Rectal smooth muscle tissue (tissue), 1 donor: ENCODE results near the gene ZFYVE16.

Source experiments
- H3K27ac ChIP-seq: one replicate; pipeline ENCODE4 v1.7.0; 2013; ENCODE audit warnings: low read depth, low read length, inconsistent platforms
- H3K27me3 ChIP-seq: one replicate; pipeline ENCODE4 v1.7.0; 2013; ENCODE audit warnings: low read length; ENCODE audit not compliant: control insufficient read depth, insufficient read depth
- H3K36me3 ChIP-seq: one replicate; pipeline ENCODE4 v1.7.0; 2013; ENCODE audit warnings: low read length; ENCODE audit not compliant: control insufficient read depth, insufficient read depth
- H3K4me1 ChIP-seq: one replicate; pipeline ENCODE4 v1.7.0; 2013; ENCODE audit warnings: low read length; ENCODE audit not compliant: control insufficient read depth, insufficient read depth
- H3K4me3 ChIP-seq: one replicate; pipeline ENCODE4 v1.7.0; 2013; ENCODE audit warnings: low read length
- H3K9ac ChIP-seq: one replicate; pipeline ENCODE4 v1.7.0; 2013; ENCODE audit warnings: low read length

Gene ZFYVE16

GRCh38 chr5:80407735-80408483, at the start of gene ZFYVE16:
Gene ZFYVE16, plus strand, starts transcription at chr5:80408064. Its CDS starts 26,084 bp downstream, at chr5:80434148.
- H3K9ac ChIP-seq: peak within 1 kb of the TSS; percentile 88
- peak within 1 kb of the TSS; percentile 96 for H3K4me3 ChIP-seq
- H3K36me3 ChIP-seq: no peaks in the 10 kb centered on the region
- peak within 1 kb of the TSS; percentile 99 for H3K27ac ChIP-seq
- no peaks in the 10 kb centered on the region for H3K27me3 ChIP-seq
- H3K4me1 ChIP-seq: peaks cover 6% of the 10 kb centered on the region

DNA sequence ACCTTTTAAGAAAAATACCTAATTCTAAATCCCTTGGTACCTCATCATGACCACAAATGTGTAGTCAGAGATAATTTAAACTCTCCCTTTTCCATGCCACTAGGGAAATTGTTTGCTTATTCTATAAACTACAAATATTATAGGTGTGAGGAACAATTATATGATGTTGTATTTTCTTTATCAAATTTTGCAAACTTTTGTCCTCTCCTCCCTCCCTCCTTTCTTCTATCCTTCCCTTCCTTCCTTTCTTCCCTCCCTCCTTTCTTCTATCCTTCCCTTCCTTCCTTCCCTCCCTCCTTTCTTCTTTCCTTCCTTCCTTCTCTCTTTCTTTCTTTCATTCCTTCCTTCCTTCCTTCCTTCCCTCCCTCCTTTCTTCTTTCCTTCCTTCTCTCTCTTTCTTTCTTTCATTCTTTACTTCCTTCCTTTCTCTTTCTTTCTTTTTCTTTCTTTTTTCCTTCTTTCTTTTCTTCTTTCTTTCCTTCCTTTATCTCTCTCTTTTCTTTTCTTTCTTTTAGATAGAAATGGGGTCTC, 46.9 kb upstream of the ZFYVE16 start:
- Histone ChIP-seq H3K4me1 (no peaks in the 10 kb centered on the region), H3K9ac (no peak overlapping the region), H3K36me3 (no peaks in the 10 kb centered on the region), H3K27me3 (no peaks in the 10 kb centered on the region), H3K4me3 (no peak overlapping the region), H3K27ac (no peak overlapping the region)

- Histone ChIP-seq H3K4me1 (no peaks in the 10 kb centered on the region), H3K4me3 (no peak overlapping the region), H3K36me3 (no peaks in the 10 kb centered on the region), H3K27ac (no peak overlapping the region), H3K27me3 (no peaks in the 10 kb centered on the region), H3K9ac (no peak overlapping the region)
Measured at GRCh38 chr5:80364892-80365291, 43.0 kb upstream of the ZFYVE16 start.

DNA sequence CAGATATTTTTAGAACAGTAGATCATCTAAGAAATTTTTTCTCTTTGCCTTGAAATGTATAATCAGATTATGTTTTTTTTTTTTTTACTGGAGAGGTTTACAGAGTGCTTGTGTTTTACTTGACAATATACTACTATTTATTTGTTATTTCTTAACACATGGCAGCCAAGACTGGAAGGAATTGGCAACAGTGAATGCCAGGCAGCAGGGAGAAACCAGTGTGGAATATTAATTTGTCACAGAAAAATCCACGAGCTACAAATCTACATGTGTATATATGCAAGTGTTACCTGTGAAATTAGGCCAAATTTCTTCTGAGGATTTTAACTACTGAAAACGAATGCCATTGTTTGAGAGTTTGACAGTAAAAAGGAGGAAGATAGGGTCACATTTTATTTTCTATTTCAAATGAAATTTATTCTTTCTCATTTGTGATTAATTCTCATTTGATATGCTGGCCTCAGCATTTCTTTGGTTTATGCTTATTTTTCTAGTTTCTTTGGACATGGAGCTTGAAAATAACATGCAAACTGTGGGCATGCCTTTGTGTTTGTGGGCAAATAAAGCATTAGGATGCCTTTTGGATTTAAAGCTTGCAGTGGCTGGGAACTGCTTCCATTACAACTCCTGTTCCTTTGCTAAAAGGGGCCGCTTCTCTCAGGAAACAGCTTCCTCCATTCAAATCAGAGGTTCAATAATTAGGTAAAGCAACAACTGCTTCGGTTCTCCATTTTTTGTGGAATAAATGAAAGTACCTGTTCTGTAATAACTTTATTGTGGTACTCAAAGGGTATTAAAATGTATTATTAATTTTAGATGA, 39.0 kb upstream of the ZFYVE16 start:
- Histone ChIP-seq H3K36me3 (no peaks in the 10 kb centered on the region), H3K27me3 (no peaks in the 10 kb centered on the region), H3K4me3 (no peak overlapping the region), H3K4me1 (no peaks in the 10 kb centered on the region), H3K9ac (no peak overlapping the region), H3K27ac (no peak overlapping the region)

DNA sequence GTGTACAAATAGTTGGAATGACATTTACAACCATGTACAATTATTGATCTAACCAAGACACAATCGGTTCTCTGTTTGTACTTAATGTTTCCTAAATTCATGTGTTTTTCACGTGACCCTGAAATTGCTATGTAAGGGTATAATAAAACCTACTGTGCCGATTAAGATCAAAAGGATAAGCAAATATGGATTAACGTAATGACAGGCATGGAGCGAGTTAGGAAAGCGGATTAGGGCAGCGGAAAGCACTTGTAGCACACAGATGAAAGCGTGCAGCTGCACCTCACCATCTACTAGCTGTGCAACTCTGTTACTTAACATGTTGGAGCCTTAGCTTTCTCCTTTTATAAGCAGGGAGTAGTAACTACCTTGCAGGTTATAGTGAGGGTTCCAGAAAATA, 38.3 kb upstream of the ZFYVE16 start:
- Histone ChIP-seq H3K27ac (no peak overlapping the region), H3K4me1 (no peaks in the 10 kb centered on the region), H3K36me3 (no peaks in the 10 kb centered on the region), H3K27me3 (no peaks in the 10 kb centered on the region), H3K4me3 (no peak overlapping the region), H3K9ac (no peak overlapping the region)

DNA sequence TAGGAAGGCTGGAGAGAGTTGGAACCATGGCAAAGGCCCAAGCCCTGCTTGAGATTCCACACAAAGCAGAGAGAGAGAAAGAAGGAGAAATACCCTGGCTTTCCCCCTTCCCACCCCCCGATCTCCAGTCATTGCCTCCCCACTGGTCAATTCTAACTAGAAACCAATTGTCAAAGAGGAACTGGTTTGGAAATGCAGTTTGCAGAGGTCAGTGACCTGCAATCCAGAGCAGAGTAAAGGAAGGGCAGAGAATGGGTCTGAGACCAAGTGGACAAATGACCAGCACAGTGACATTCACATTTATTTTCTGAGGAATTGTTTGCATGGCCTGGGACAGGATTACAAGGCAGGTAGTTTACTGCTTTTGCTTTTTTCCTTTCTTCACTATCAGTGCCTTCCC, 37.5 kb upstream of the ZFYVE16 start:
- H3K4me3 ChIP-seq: no peak overlapping the region
- H3K9ac ChIP-seq: no peak overlapping the region
- no peaks in the 10 kb centered on the region for H3K27me3 ChIP-seq
- H3K4me1 ChIP-seq: no peaks in the 10 kb centered on the region
- H3K36me3 ChIP-seq: no peaks in the 10 kb centered on the region
- H3K27ac ChIP-seq: no peak overlapping the region

- no peak overlapping the region for H3K27ac ChIP-seq
- no peaks in the 10 kb centered on the region for H3K36me3 ChIP-seq
- no peaks in the 10 kb centered on the region for H3K27me3 ChIP-seq
- no peaks in the 10 kb centered on the region for H3K4me1 ChIP-seq
- no peak overlapping the region for H3K4me3 ChIP-seq
- no peak overlapping the region for H3K9ac ChIP-seq
Measured at GRCh38 chr5:80372780-80373179, 35.1 kb upstream of the ZFYVE16 start.

GRCh38 chr5:80374188-80374587, 33.7 kb upstream of the ZFYVE16 start:
- Histone ChIP-seq H3K27me3 (no peaks in the 10 kb centered on the region), H3K9ac (no peak overlapping the region), H3K36me3 (no peaks in the 10 kb centered on the region), H3K4me1 (no peaks in the 10 kb centered on the region), H3K27ac (no peak overlapping the region), H3K4me3 (no peak overlapping the region)

DNA sequence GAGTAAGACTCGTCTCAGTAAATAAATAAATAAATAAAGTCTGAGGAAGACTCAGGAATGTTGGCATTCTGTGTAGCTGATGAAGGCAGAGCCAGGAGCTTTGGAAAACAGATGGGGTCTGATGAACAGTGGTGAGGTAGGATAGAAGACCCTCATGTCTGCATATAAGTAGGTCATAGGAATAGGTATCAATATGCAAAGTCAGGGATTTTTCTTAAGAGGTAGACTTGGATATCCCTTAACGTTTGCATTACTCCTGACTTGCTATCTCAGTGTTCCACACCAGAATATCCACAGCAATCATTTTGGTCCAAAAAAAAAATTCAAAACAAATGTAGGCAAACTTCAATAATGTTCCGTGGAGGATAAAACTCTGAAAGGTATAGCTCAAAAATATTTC, 31.3 kb upstream of the ZFYVE16 start:
- H3K27ac ChIP-seq: no peak overlapping the region
- H3K9ac ChIP-seq: no peak overlapping the region
- H3K36me3 ChIP-seq: no peaks in the 10 kb centered on the region
- no peaks in the 10 kb centered on the region for H3K4me1 ChIP-seq
- no peaks in the 10 kb centered on the region for H3K27me3 ChIP-seq
- H3K4me3 ChIP-seq: no peak overlapping the region

- no peaks in the 10 kb centered on the region for H3K27me3 ChIP-seq
Measured at GRCh38 chr5:80382488-80382887, 25.4 kb upstream of the ZFYVE16 start.

DNA sequence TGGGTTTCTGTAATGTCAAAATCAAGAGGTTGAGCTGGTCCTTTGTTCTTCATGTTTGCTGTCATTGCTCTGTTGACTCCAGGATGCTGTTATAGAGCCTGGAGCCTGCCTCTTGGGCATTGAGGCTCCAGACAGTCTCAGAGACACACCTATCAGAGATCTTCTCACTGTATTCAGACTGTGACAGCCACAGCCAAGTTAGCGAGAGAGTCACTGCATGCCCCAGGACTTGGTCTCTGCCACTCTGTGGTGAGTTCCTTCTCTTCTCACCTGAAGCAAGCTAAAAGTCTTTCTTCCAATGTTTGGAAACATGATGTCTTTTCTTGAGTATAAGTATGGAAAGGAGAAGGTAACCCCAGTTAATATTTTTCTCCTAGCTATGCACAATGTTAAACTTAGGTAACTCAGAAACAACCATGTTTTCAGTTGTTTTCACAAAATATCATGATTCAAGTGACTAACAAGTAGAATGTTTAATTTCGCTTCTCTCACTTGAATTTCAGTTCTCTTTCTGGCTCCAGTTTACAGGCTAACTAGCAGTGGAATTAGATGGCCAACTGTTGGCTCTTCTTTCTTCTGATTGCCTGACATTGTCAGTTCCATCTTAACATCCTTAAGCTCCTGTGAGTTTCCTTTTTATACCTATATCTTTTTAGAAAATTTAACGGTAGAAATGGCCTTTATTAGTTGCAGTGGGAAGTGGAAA, 20.6 kb upstream of the ZFYVE16 start:
- Histone ChIP-seq H3K36me3 (no peaks in the 10 kb centered on the region), H3K4me3 (no peak overlapping the region), H3K27me3 (no peaks in the 10 kb centered on the region), H3K4me1 (no peaks in the 10 kb centered on the region), H3K9ac (no peak overlapping the region), H3K27ac (no peak overlapping the region)

More at GRCh38 chr5:80382488-80382887, 25.4 kb upstream of the ZFYVE16 start:
- Histone ChIP-seq H3K9ac (no peak overlapping the region), H3K36me3 (no peaks in the 10 kb centered on the region), H3K4me1 (no peaks in the 10 kb centered on the region), H3K4me3 (no peak overlapping the region), H3K27ac (no peak overlapping the region)

DNA sequence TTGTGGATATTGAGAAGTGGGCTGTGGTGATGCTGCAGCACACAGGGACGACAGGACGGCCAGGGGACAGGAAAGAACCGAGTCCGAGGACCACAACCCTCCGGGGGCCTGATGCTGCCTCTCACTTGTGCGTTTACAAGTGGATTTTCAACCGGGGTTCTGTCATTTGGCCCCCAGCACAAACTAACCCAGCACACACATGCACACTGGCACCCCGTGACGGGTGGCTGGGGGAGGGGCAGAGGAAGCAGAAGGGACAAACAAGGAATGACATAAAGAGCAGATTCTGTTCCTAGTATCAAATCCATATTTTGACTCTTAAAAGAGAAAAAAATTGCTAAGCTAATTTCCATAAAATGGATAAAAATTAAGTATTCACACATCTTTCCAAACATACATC, 18.3 kb upstream of the ZFYVE16 start:
- no peak overlapping the region for H3K9ac ChIP-seq
- no peaks in the 10 kb centered on the region for H3K4me1 ChIP-seq
- H3K27me3 ChIP-seq: no peaks in the 10 kb centered on the region
- H3K4me3 ChIP-seq: no peak overlapping the region
- H3K36me3 ChIP-seq: no peaks in the 10 kb centered on the region
- H3K27ac ChIP-seq: no peak overlapping the region
